Smooth muscle cell (in vitro differentiated cells): ENCODE measurements around the gene FBXO7. TPM values are rescaled to one million over a fixed set of nuclear protein-coding genes. Genes with fewer than 3 reads are reported as not detected.

Experiments used
- DNase-seq: peaks from one replicate; lab custom pipeline; 2025; ENCODE audit not compliant: unreplicated experiment; lab: John Stamatoyannopoulos, UW
- H2AFZ ChIP-seq: fragments of 200-600 bp; sonication (generic); 2 replicates; pipeline ENCODE4 v1.6.0; 2016; ENCODE audit warnings: antibody characterized with exemption, low read depth, mild to moderate bottlenecking
- H3F3A ChIP-seq: fragments of 200-600 bp; sonication (generic); 2 replicates; pipeline ENCODE4 v1.6.0; 2017; ENCODE audit warnings: antibody characterized with exemption, low read depth
- H3K27ac ChIP-seq: fragments of 200-600 bp; sonication (generic); 2 replicates; pipeline ENCODE4 v1.5.1; 2016; ENCODE audit warnings: low read depth, mild to moderate bottlenecking
- H3K27me3 ChIP-seq: fragments of 200-600 bp; sonication (generic); 2 replicates; pipeline ENCODE4 v1.6.1; 2016; ENCODE audit warnings: low read depth, mild to moderate bottlenecking
- H3K36me3 ChIP-seq: fragments of 200-600 bp; sonication (generic); 2 replicates; pipeline ENCODE4 v1.5.1; 2016; ENCODE audit warnings: low read depth
- H3K4me1 ChIP-seq: fragments of 200-600 bp; sonication (generic); 2 replicates; pipeline ENCODE4 v1.5.1; 2016; ENCODE audit warnings: low read depth
- H3K4me2 ChIP-seq: fragments of 200-600 bp; sonication (generic); 2 replicates; pipeline ENCODE4 v1.6.0; 2016; ENCODE audit warnings: mild to moderate bottlenecking
- H3K4me3 ChIP-seq: fragments of 200-600 bp; sonication (generic); 2 replicates; pipeline ENCODE4 v1.5.1; 2016; ENCODE audit warnings: mild to moderate bottlenecking
- H3K79me2 ChIP-seq: fragments of 200-600 bp; sonication (generic); 2 replicates; pipeline ENCODE4 v1.6.0; 2016; ENCODE audit warnings: low read depth, mild to moderate bottlenecking
- H3K9ac ChIP-seq: fragments of 200-600 bp; sonication (generic); 2 replicates; pipeline ENCODE4 v1.6.0; 2016; ENCODE audit warnings: low read depth
- H3K9me3 ChIP-seq: fragments of 200-600 bp; sonication (generic); replicated peaks from 2 replicates; pipeline ENCODE4 v1.5.1; 2016; ENCODE audit warnings: low read depth
- H4K20me1 ChIP-seq: fragments of 200-600 bp; sonication (generic); 2 replicates; pipeline ENCODE4 v1.6.0; 2016; ENCODE audit warnings: low read depth
- WGBS: methylation state at CpG from one replicate; pipeline ENCODE4 v1.1.7; 2016; ENCODE audit warnings: low lambda C conversion rate; 5-methylcytosine and 5-hydroxymethylcytosine counted together
- polyA plus RNA-seq: library from polyadenylated mRNA; unstranded; fragments of >200 nt; fragmentation: Nextera tagmentation; extraction: Ambion mirVana; gene quantifications from 2 replicates; pipeline ENCODE4 v1.2.1, GENCODE V29; 2016
- total RNA-seq: library from RNA; depleted of rRNA; stranded (reverse); fragments of >200 nt; gene quantifications from 2 replicates; pipeline ENCODE4 v1.2.3, GENCODE V29; 2014
- TF ChIP-seq, protein P1 (sequence below): fragments of 200-600 bp; sonication (generic); IDR thresholded peaks from 2 replicates; pipeline ENCODE4 v1.5.1; 2017; ENCODE audit warnings: borderline replicate concordance, mild to moderate bottlenecking, antibody characterized with exemption; ENCODE audit not compliant: insufficient read depth, poor library complexity, severe bottlenecking

Gene FBXO7
- total and polyA plus RNA-seq, 2 experiments from 2014 or later, result 126 to 149 TPM

GRCh38 chr22:32473388-32473952 is 1.1 kb upstream of the FBXO7 start:
- peak overlapping the region; percentile 94 for H3K27ac ChIP-seq
- peak overlapping the region; percentile 81 for H3K4me3 ChIP-seq
- H2AFZ ChIP-seq, result no peak overlapping the region
- no peaks in the 10 kb centered on the region for H3K9me3 ChIP-seq
- H3F3A ChIP-seq, result peaks cover 11% of the 10 kb centered on the region
- TF ChIP-seq, protein P1, sequence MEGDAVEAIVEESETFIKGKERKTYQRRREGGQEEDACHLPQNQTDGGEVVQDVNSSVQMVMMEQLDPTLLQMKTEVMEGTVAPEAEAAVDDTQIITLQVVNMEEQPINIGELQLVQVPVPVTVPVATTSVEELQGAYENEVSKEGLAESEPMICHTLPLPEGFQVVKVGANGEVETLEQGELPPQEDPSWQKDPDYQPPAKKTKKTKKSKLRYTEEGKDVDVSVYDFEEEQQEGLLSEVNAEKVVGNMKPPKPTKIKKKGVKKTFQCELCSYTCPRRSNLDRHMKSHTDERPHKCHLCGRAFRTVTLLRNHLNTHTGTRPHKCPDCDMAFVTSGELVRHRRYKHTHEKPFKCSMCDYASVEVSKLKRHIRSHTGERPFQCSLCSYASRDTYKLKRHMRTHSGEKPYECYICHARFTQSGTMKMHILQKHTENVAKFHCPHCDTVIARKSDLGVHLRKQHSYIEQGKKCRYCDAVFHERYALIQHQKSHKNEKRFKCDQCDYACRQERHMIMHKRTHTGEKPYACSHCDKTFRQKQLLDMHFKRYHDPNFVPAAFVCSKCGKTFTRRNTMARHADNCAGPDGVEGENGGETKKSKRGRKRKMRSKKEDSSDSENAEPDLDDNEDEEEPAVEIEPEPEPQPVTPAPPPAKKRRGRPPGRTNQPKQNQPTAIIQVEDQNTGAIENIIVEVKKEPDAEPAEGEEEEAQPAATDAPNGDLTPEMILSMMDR, result peak; percentile 54
- H3K4me1 ChIP-seq, result peaks cover 15% of the 10 kb centered on the region
- no peaks in the 10 kb centered on the region for H3K36me3 ChIP-seq
- H3K79me2 ChIP-seq, result peaks cover 34% of the 10 kb centered on the region
- H3K27me3 ChIP-seq, result no peaks in the 10 kb centered on the region
- no peak overlapping the region for H3K9ac ChIP-seq
- peak overlapping the region; percentile 95 for H3K4me2 ChIP-seq
- H4K20me1 ChIP-seq, result peaks cover 31% of the 10 kb centered on the region
- whole genome bisulfite sequencing, result 51% methylated on average over 6 of the region's 6 CpGs
- no peak for DNase-seq

- Histone ChIP-seq H3K27me3 (no peaks in the 10 kb centered on the region), H2AFZ (peak overlapping the region; percentile 6), H3K27ac (peak overlapping the region; percentile 94), H3K9ac (peak overlapping the region; percentile 95), H3K4me3 (peak overlapping the region; percentile 81), H3K79me2 (peaks cover 55% of the 10 kb centered on the region), H3F3A (peaks cover 6% of the 10 kb centered on the region), H3K4me1 (peaks cover 15% of the 10 kb centered on the region), H3K9me3 (no peaks in the 10 kb centered on the region), H4K20me1 (peaks cover 51% of the 10 kb centered on the region), H3K4me2 (peak overlapping the region; percentile 95), H3K36me3 (no peaks in the 10 kb centered on the region)
- TF ChIP-seq, protein P1, result no peak
- 2% methylated on average over 17 of the region's 17 CpGs for WGBS
- no peak for DNase-seq
Observed at GRCh38 chr22:32475468-32476010, 928 bp downstream of the FBXO7 start.

GRCh38 chr22:32476281-32477195 is 1.9 kb downstream of the FBXO7 start:
- no peaks in the 10 kb centered on the region for H3K27me3 ChIP-seq
- H2AFZ ChIP-seq, result no peak overlapping the region
- peak overlapping the region; percentile 95 for H3K4me2 ChIP-seq
- peaks cover 61% of the 10 kb centered on the region for H4K20me1 ChIP-seq
- peaks cover 15% of the 10 kb centered on the region for H3K4me1 ChIP-seq
- peak overlapping the region; percentile 94 for H3K27ac ChIP-seq
- peaks cover 6% of the 10 kb centered on the region for H3F3A ChIP-seq
- DNase-seq, result no peak
- peaks cover 65% of the 10 kb centered on the region for H3K79me2 ChIP-seq
- WGBS, result 51% methylated on average over 8 of the region's 8 CpGs
- no peaks in the 10 kb centered on the region for H3K36me3 ChIP-seq
- peak overlapping the region; percentile 95 for H3K9ac ChIP-seq
- TF ChIP-seq, protein P1, result no peak
- H3K4me3 ChIP-seq, result peak overlapping the region; percentile 81
- H3K9me3 ChIP-seq, result no peaks in the 10 kb centered on the region
